ENCODE data around the gene DMRTA2.

Gene DMRTA2

DNA sequence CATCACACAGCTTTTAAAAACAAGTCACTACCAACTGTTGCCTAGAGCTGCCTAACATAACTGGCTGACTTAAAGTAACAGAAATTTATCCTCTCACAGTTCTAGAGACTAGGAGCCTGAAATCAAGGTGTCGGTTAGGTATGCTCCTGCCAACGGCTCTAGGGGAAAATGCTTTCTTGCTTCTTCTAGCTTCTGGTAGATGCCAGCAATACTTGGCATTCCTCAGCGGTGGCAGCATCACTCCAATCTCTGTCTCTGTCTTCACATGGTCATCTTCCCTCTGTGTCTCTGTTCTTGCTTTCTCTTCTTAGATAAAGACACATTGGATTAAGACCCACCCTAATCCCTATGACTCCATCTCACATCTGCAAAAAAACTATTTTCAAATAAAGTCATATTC, 51.5 kb downstream of the DMRTA2 start:
- no peaks in the 10 kb centered on the region for H3F3A ChIP-seq (ENCODE audit: insufficient read depth, low read length)
- H3K79me2 ChIP-seq (ENCODE audit: insufficient read depth, low read length): no peaks in the 10 kb centered on the region
- H3K36me3 ChIP-seq (ENCODE audit: insufficient read depth, low read length): no peaks in the 10 kb centered on the region
- H3K27me3 ChIP-seq (ENCODE audit: insufficient read depth, low read length): no peaks in the 10 kb centered on the region
- H3K4me1 ChIP-seq (ENCODE audit: insufficient read depth, low read length, severe bottlenecking): no peaks in the 10 kb centered on the region
- H3K9ac ChIP-seq (ENCODE audit: low read length): no peak overlapping the region
- H3K9me2 ChIP-seq (ENCODE audit: low read depth, low read length): no peaks in the 10 kb centered on the region
- no peaks in the 10 kb centered on the region for H4K20me1 ChIP-seq (ENCODE audit: insufficient read depth, low read length)
- no peak overlapping the region for H3K4me2 ChIP-seq (ENCODE audit: low read length)
- no peaks in the 10 kb centered on the region for H3K9me3 ChIP-seq (ENCODE audit: low read length)
- no peak overlapping the region for H3K4me3 ChIP-seq (ENCODE audit: low read depth, low read length, poor library complexity, severe bottlenecking)
- TF ChIP-seq EZH2 (IDR thresholded peaks at IDR 0.05; ENCODE audit: borderline replicate concordance, low read length): no peak
- TF ChIP-seq, protein P1, sequence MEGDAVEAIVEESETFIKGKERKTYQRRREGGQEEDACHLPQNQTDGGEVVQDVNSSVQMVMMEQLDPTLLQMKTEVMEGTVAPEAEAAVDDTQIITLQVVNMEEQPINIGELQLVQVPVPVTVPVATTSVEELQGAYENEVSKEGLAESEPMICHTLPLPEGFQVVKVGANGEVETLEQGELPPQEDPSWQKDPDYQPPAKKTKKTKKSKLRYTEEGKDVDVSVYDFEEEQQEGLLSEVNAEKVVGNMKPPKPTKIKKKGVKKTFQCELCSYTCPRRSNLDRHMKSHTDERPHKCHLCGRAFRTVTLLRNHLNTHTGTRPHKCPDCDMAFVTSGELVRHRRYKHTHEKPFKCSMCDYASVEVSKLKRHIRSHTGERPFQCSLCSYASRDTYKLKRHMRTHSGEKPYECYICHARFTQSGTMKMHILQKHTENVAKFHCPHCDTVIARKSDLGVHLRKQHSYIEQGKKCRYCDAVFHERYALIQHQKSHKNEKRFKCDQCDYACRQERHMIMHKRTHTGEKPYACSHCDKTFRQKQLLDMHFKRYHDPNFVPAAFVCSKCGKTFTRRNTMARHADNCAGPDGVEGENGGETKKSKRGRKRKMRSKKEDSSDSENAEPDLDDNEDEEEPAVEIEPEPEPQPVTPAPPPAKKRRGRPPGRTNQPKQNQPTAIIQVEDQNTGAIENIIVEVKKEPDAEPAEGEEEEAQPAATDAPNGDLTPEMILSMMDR (IDR thresholded peaks at IDR 0.05; ENCODE audit: low read length): no peak
- H2AFZ ChIP-seq (ENCODE audit: low read length): no peak overlapping the region
- H3K27ac ChIP-seq (ENCODE audit: low read depth, low read length, poor library complexity, severe bottlenecking): no peak overlapping the region

- no peaks in the 10 kb centered on the region for H3K4me1 ChIP-seq (ENCODE audit: insufficient read depth, low read length, severe bottlenecking)
- H3K27ac ChIP-seq (ENCODE audit: low read depth, low read length, poor library complexity, severe bottlenecking): no peak overlapping the region
- no peak overlapping the region for H2AFZ ChIP-seq (ENCODE audit: low read length)
- H4K20me1 ChIP-seq (ENCODE audit: insufficient read depth, low read length): no peaks in the 10 kb centered on the region
- no peaks in the 10 kb centered on the region for H3F3A ChIP-seq (ENCODE audit: insufficient read depth, low read length)
- H3K9me3 ChIP-seq (ENCODE audit: low read length): no peaks in the 10 kb centered on the region
- no peak overlapping the region for H3K4me2 ChIP-seq (ENCODE audit: low read length)
- no peaks in the 10 kb centered on the region for H3K9me2 ChIP-seq (ENCODE audit: low read depth, low read length)
- no peak overlapping the region for H3K9ac ChIP-seq (ENCODE audit: low read length)
- H3K27me3 ChIP-seq (ENCODE audit: insufficient read depth, low read length): no peaks in the 10 kb centered on the region
- H3K4me3 ChIP-seq (ENCODE audit: low read depth, low read length, poor library complexity, severe bottlenecking): no peak overlapping the region
- no peaks in the 10 kb centered on the region for H3K79me2 ChIP-seq (ENCODE audit: insufficient read depth, low read length)
- TF ChIP-seq, protein P1 (IDR thresholded peaks at IDR 0.05; ENCODE audit: low read length): peak; percentile 19; the same call in 1 of the 2 replicates
- TF ChIP-seq EZH2 (IDR thresholded peaks at IDR 0.05; ENCODE audit: borderline replicate concordance, low read length): no peak
- no peaks in the 10 kb centered on the region for H3K36me3 ChIP-seq (ENCODE audit: insufficient read depth, low read length)
These were observed 53.4 kb downstream of the DMRTA2 start for GRCh38 chr1:50369830-50370229.

- Histone ChIP-seq H3K4me3 (ENCODE audit: low read depth, low read length, poor library complexity, severe bottlenecking) (no peak overlapping the region), H3K4me2 (ENCODE audit: low read length) (no peak overlapping the region), H3K36me3 (ENCODE audit: insufficient read depth, low read length) (no peaks in the 10 kb centered on the region), H3K9ac (ENCODE audit: low read length) (no peak overlapping the region), H3K27ac (ENCODE audit: low read depth, low read length, poor library complexity, severe bottlenecking) (no peak overlapping the region), H3K27me3 (ENCODE audit: insufficient read depth, low read length) (no peaks in the 10 kb centered on the region), H3K9me3 (ENCODE audit: low read length) (no peaks in the 10 kb centered on the region), H3K4me1 (ENCODE audit: insufficient read depth, low read length, severe bottlenecking) (no peaks in the 10 kb centered on the region), H3K79me2 (ENCODE audit: insufficient read depth, low read length) (no peaks in the 10 kb centered on the region), H4K20me1 (ENCODE audit: insufficient read depth, low read length) (no peaks in the 10 kb centered on the region), H3F3A (ENCODE audit: insufficient read depth, low read length) (no peaks in the 10 kb centered on the region), H3K9me2 (ENCODE audit: low read depth, low read length) (no peaks in the 10 kb centered on the region), H2AFZ (ENCODE audit: low read length) (no peak overlapping the region)
- TF ChIP-seq EZH2 (IDR thresholded peaks at IDR 0.05; ENCODE audit: borderline replicate concordance, low read length): no peak
- TF ChIP-seq, protein P1 (IDR thresholded peaks at IDR 0.05; ENCODE audit: low read length): no peak
These were observed 54.1 kb downstream of the DMRTA2 start for GRCh38 chr1:50369008-50369634.
